Astrocyte (in vitro differentiated cells and primary cell): ENCODE data around the gene STK40. TPM values are rescaled to one million over a fixed set of nuclear protein-coding genes. Genes with fewer than 3 reads are reported as not detected.

Experiments
- DNase-seq: peaks from one replicate; pipeline ENCODE4 v3.0.0-alpha.2; 2010; ENCODE audit warnings: low read depth
- FAIRE-seq: peaks from 2 replicates; lab custom pipeline; 2011; peaks lifted over from hg19 to GRCh38; lab: Jason Lieb, UNC
- H2AFZ ChIP-seq: 2 replicates; pipeline ENCODE4 v1.6.0; 2012; ENCODE audit warnings: low read depth, low read length, inconsistent platforms
- H3K27ac ChIP-seq: 2 replicates; pipeline ENCODE4 v1.5.1; 2011; ENCODE audit warnings: low read depth, low read length, inconsistent platforms
- H3K27me3 ChIP-seq: 2 replicates; pipeline ENCODE4 v1.6.0; 2011; ENCODE audit warnings: low read length, inconsistent platforms; ENCODE audit not compliant: insufficient read depth
- H3K36me3 ChIP-seq: 2 replicates; pipeline ENCODE4 v1.5.1; 2011; ENCODE audit warnings: low read length, inconsistent platforms; ENCODE audit not compliant: insufficient read depth
- H3K4me1 ChIP-seq: 2 replicates; pipeline ENCODE4 v1.5.1; 2011; ENCODE audit warnings: low read length, inconsistent platforms; ENCODE audit not compliant: insufficient read depth
- H3K4me2 ChIP-seq: 2 replicates; pipeline ENCODE4 v1.6.0; 2012; ENCODE audit warnings: low read length, inconsistent platforms
- H3K4me3 ChIP-seq: 2 replicates; pipeline ENCODE4 v1.5.1; 2011; ENCODE audit warnings: low read depth, mild to moderate bottlenecking, low read length, inconsistent platforms; ENCODE audit not compliant: insufficient read depth
- H3K79me2 ChIP-seq: 2 replicates; pipeline ENCODE4 v1.6.0; 2012; ENCODE audit warnings: mild to moderate bottlenecking, low read length, inconsistent platforms; ENCODE audit not compliant: insufficient read depth
- H3K9ac ChIP-seq: 2 replicates; pipeline ENCODE4 v1.6.0; 2012; ENCODE audit warnings: mild to moderate bottlenecking, low read length, inconsistent platforms
- H3K9me3 ChIP-seq: 2 replicates; pipeline ENCODE4 v1.5.1; 2012; ENCODE audit warnings: low read depth, mild to moderate bottlenecking, low read length, inconsistent platforms; ENCODE audit not compliant: insufficient read depth
- H4K20me1 ChIP-seq: 2 replicates; pipeline ENCODE4 v1.6.0; 2012; ENCODE audit warnings: low read length, inconsistent platforms; ENCODE audit not compliant: insufficient read depth
- H3K27ac Mint-ChIP-seq: one replicate; pipeline ENCODE4 v1.8.0; 2021; ENCODE audit warnings: mild to moderate bottlenecking, mixed read lengths; ENCODE audit not compliant: unreplicated experiment
- H3K27me3 Mint-ChIP-seq: one replicate; pipeline ENCODE4 v1.8.0; 2021; ENCODE audit warnings: low read depth, mixed read lengths; ENCODE audit not compliant: unreplicated experiment
- H3K36me3 Mint-ChIP-seq: one replicate; pipeline ENCODE4 v1.8.0; 2021; ENCODE audit warnings: low read depth, mixed read lengths; ENCODE audit not compliant: unreplicated experiment
- H3K4me1 Mint-ChIP-seq: one replicate; pipeline ENCODE4 v1.8.0; 2021; ENCODE audit warnings: low read depth, mixed read lengths; ENCODE audit not compliant: unreplicated experiment
- H3K4me3 Mint-ChIP-seq: one replicate; pipeline ENCODE4 v1.8.0; 2021; ENCODE audit warnings: mild to moderate bottlenecking, moderate library complexity, mixed read lengths; ENCODE audit not compliant: unreplicated experiment
- H3K9me3 Mint-ChIP-seq: one replicate; pipeline ENCODE4 v1.8.0; 2021; ENCODE audit warnings: mild to moderate bottlenecking, mixed read lengths; ENCODE audit not compliant: unreplicated experiment
- EZH2 ChIP-seq: IDR thresholded peaks from 2 replicates; pipeline ENCODE4 v1.6.1; 2012; ENCODE audit warnings: mild to moderate bottlenecking, low read length, inconsistent platforms; ENCODE audit not compliant: insufficient read depth
- total RNA-seq: library from RNA; stranded (reverse); gene quantifications from 2 replicates; pipeline ENCODE4 v1.2.1, GENCODE V29; 2021
- TF ChIP-seq, protein P1 (sequence below): IDR thresholded peaks from 2 replicates; pipeline ENCODE4 v1.5.1; 2011; ENCODE audit warnings: low read depth, mild to moderate bottlenecking, inconsistent platforms, low read length, moderate library complexity; ENCODE audit not compliant: insufficient read depth

Gene STK40
- total RNA-seq, 1 donor from 2014 or later: 71.1 TPM

- Histone ChIP-seq H3K4me1 (peaks cover 4% of the 10 kb centered on the region), H3K27me3 (no peaks in the 10 kb centered on the region), H4K20me1 (no peaks in the 10 kb centered on the region), H2AFZ (no peak overlapping the region), H3K4me3 (no peak overlapping the region), H3K27ac (no peak overlapping the region), H3K79me2 (no peaks in the 10 kb centered on the region), H3K9ac (no peak overlapping the region), H3K4me2 (no peak overlapping the region), H3K9me3 (no peaks in the 10 kb centered on the region), H3K36me3 (peaks cover 2% of the 10 kb centered on the region)
- Mint-ChIP-seq H3K4me3 (no peak overlapping the region), H3K27ac (no peak overlapping the region), H3K9me3 (no peaks in the 10 kb centered on the region), H3K36me3 (peaks cover 18% of the 10 kb centered on the region), H3K27me3 (peaks cover 5% of the 10 kb centered on the region), H3K4me1 (peaks cover 9% of the 10 kb centered on the region)
- no peak for FAIRE-seq
- TF ChIP-seq, protein P1, sequence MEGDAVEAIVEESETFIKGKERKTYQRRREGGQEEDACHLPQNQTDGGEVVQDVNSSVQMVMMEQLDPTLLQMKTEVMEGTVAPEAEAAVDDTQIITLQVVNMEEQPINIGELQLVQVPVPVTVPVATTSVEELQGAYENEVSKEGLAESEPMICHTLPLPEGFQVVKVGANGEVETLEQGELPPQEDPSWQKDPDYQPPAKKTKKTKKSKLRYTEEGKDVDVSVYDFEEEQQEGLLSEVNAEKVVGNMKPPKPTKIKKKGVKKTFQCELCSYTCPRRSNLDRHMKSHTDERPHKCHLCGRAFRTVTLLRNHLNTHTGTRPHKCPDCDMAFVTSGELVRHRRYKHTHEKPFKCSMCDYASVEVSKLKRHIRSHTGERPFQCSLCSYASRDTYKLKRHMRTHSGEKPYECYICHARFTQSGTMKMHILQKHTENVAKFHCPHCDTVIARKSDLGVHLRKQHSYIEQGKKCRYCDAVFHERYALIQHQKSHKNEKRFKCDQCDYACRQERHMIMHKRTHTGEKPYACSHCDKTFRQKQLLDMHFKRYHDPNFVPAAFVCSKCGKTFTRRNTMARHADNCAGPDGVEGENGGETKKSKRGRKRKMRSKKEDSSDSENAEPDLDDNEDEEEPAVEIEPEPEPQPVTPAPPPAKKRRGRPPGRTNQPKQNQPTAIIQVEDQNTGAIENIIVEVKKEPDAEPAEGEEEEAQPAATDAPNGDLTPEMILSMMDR: no peak
- no peak for TF ChIP-seq EZH2
- DNase-seq: no peak
Measured at GRCh38 chr1:36432616-36433015, 46.9 kb upstream of the STK40 start.

- peaks cover 6% of the 10 kb centered on the region for H3K36me3 ChIP-seq
- TF ChIP-seq, protein P1: no peak
- no peak for TF ChIP-seq EZH2
- H3K27me3 Mint-ChIP-seq: peaks cover under 1% of the 10 kb centered on the region
- no peaks in the 10 kb centered on the region for H3K79me2 ChIP-seq
- H3K4me3 ChIP-seq: no peak overlapping the region
- peaks cover 6% of the 10 kb centered on the region for H3K36me3 Mint-ChIP-seq
- no peak overlapping the region for H3K4me3 Mint-ChIP-seq
- H3K27me3 ChIP-seq: no peaks in the 10 kb centered on the region
- peaks cover 4% of the 10 kb centered on the region for H3K4me1 Mint-ChIP-seq
- no peak overlapping the region for H3K27ac Mint-ChIP-seq
- no peaks in the 10 kb centered on the region for H3K4me1 ChIP-seq
- H3K4me2 ChIP-seq: no peak overlapping the region
- no peaks in the 10 kb centered on the region for H3K9me3 ChIP-seq
- FAIRE-seq: no peak
- no peak overlapping the region for H3K9ac ChIP-seq
- no peak for DNase-seq
- no peak overlapping the region for H2AFZ ChIP-seq
- no peaks in the 10 kb centered on the region for H4K20me1 ChIP-seq
- no peaks in the 10 kb centered on the region for H3K9me3 Mint-ChIP-seq
- no peak overlapping the region for H3K27ac ChIP-seq
Measured at GRCh38 chr1:36425791-36426190, 40.1 kb upstream of the STK40 start.

- peaks cover 5% of the 10 kb centered on the region for H3K36me3 Mint-ChIP-seq
- no peak overlapping the region for H3K9ac ChIP-seq
- H3K4me3 ChIP-seq: no peak overlapping the region
- H3K36me3 ChIP-seq: peaks cover 6% of the 10 kb centered on the region
- no peaks in the 10 kb centered on the region for H3K9me3 ChIP-seq
- no peak for TF ChIP-seq EZH2
- TF ChIP-seq, protein P1: no peak
- H3K27me3 ChIP-seq: no peaks in the 10 kb centered on the region
- no peak overlapping the region for H3K4me3 Mint-ChIP-seq
- no peaks in the 10 kb centered on the region for H3K9me3 Mint-ChIP-seq
- no peaks in the 10 kb centered on the region for H3K79me2 ChIP-seq
- H3K4me1 ChIP-seq: peaks cover 2% of the 10 kb centered on the region
- no peak overlapping the region for H3K4me2 ChIP-seq
- FAIRE-seq (no peak), DNase-seq (no peak)
- H3K27ac ChIP-seq: no peak overlapping the region
- peaks cover 6% of the 10 kb centered on the region for H3K4me1 Mint-ChIP-seq
- H3K27ac Mint-ChIP-seq: no peak overlapping the region
- no peak overlapping the region for H2AFZ ChIP-seq
- no peaks in the 10 kb centered on the region for H3K27me3 Mint-ChIP-seq
- no peaks in the 10 kb centered on the region for H4K20me1 ChIP-seq
Measured at GRCh38 chr1:36421649-36422048, 35.9 kb upstream of the STK40 start.
